K562 (cell line): ENCODE data around the gene PDIA4. TPM values are rescaled to one million over a fixed set of nuclear protein-coding genes. Genes with fewer than 3 reads are reported as not detected.

Experiments
- AFF4 ChIP-seq: sonication (generic); formaldehyde crosslinking; IDR thresholded peaks from 2 replicates; pipeline ENCODE4 v1.8.0; 2023; ENCODE audit warnings: mild to moderate bottlenecking, missing genetic modification reagents
- ARID2 ChIP-seq: fragments of 450-650 bp; IDR thresholded peaks from 2 replicates; pipeline ENCODE4 v1.6.1; 2017; ENCODE audit warnings: antibody characterized with exemption, mild to moderate bottlenecking
- FIP1L1 ChIP-seq: fragments of 200-400 bp; formaldehyde crosslinking; IDR thresholded peaks from 2 replicates; pipeline ENCODE4 v1.6.1; 2018; ENCODE audit warnings: mild to moderate bottlenecking, low read depth, low read length; ENCODE audit not compliant: poor library complexity, severe bottlenecking
- GTF2F1 ChIP-seq: IDR thresholded peaks from 2 replicates; pipeline ENCODE4 v1.6.1; 2011; ENCODE audit warnings: low read depth, low read length, improper control_type of control experiment
- HES1 ChIP-seq: fragments of 450-650 bp; IDR thresholded peaks from 2 replicates; pipeline ENCODE4 v1.6.1; 2016; ENCODE audit warnings: low read depth, mild to moderate bottlenecking, moderate library complexity
- KDM4B ChIP-seq, 2 experiments: fragments of 450-650 bp in 1 of 2; sonication (generic) in 1 of 2; IDR thresholded peaks; 2 replicates each; pipeline ENCODE4 v1.6.1; 2016 to 2017; ENCODE audit warnings: borderline replicate concordance in 2 of 2, antibody characterized with exemption in 1 of 2, low read depth in 1 of 2, mild to moderate bottlenecking in 1 of 2
- MCM3 ChIP-seq: fragments of 450-650 bp; IDR thresholded peaks from 2 replicates; pipeline ENCODE4 v1.6.1; 2016
- MCM7 ChIP-seq, 2 experiments: fragments of 450-650 bp; IDR thresholded peaks; 2 replicates each; pipeline ENCODE4 v1.6.1; 2016 to 2018
- MIER1 ChIP-seq: fragments of 450-650 bp; IDR thresholded peaks from 2 replicates; pipeline ENCODE4 v1.6.1; 2016; ENCODE audit warnings: antibody characterized with exemption, mild to moderate bottlenecking, low read depth
- NCOA1 ChIP-seq: fragments of 450-650 bp; IDR thresholded peaks from 2 replicates; pipeline ENCODE4 v1.6.1; 2016; ENCODE audit warnings: low read depth
- NCOA2 ChIP-seq, 2 experiments: fragments of 450-650 bp; IDR thresholded peaks; 2 replicates each; pipeline ENCODE4 v1.6.1; 2018; ENCODE audit warnings: mild to moderate bottlenecking in 2 of 2, moderate library complexity in 1 of 2; ENCODE audit not compliant: partially characterized antibody in 2 of 2
- NCOA4 ChIP-seq: fragments of 450-650 bp; IDR thresholded peaks from 2 replicates; pipeline ENCODE4 v1.6.1; 2018; ENCODE audit warnings: mild to moderate bottlenecking; ENCODE audit not compliant: partially characterized antibody
- PRDM10 ChIP-seq: fragments of 450-650 bp; IDR thresholded peaks from 2 replicates; pipeline ENCODE4 v1.6.1; 2018; ENCODE audit not compliant: partially characterized antibody
- PURB ChIP-seq: sonication (generic); formaldehyde crosslinking; IDR thresholded peaks from 2 replicates; pipeline ENCODE4 v1.9.0; 2021; ENCODE audit warnings: low read depth, mild to moderate bottlenecking, missing genetic modification reagents
- RBM15 ChIP-seq: fragments of 200-400 bp; formaldehyde crosslinking; IDR thresholded peaks from 2 replicates; pipeline ENCODE4 v1.6.1; 2018; ENCODE audit warnings: mild to moderate bottlenecking, low read length, moderate library complexity; ENCODE audit not compliant: insufficient read depth
- RFX1 ChIP-seq: fragments of 450-650 bp; IDR thresholded peaks from 2 replicates; pipeline ENCODE4 v1.6.1; 2016; ENCODE audit warnings: mild to moderate bottlenecking, moderate library complexity
- RNF2 ChIP-seq: sonication (generic); IDR thresholded peaks from 2 replicates; pipeline ENCODE4 v1.6.1; 2016
- SMARCC2 ChIP-seq: fragments of 450-650 bp; IDR thresholded peaks from 2 replicates; pipeline ENCODE4 v1.6.1; 2017; ENCODE audit warnings: antibody characterized with exemption, moderate library complexity, mild to moderate bottlenecking, low read depth
- TAF15 ChIP-seq: fragments of 200-400 bp; formaldehyde crosslinking; IDR thresholded peaks from 2 replicates; pipeline ENCODE4 v1.6.1; 2017; ENCODE audit warnings: mild to moderate bottlenecking, low read depth, low read length, moderate library complexity
- TEAD1 ChIP-seq, 2 experiments: fragments of 450-650 bp in 1 of 2; sonication (generic) in 1 of 2; formaldehyde crosslinking; IDR thresholded peaks; 2 replicates each; pipeline versions ENCODE4 v1.4.0 to v1.8.0; 2020 to 2022; ENCODE audit warnings: mild to moderate bottlenecking in 2 of 2, missing genetic modification reagents in 1 of 2
- ZC3H8 ChIP-seq: fragments of 450-650 bp; IDR thresholded peaks from 2 replicates; pipeline ENCODE4 v1.6.1; 2017
- ZNF431 ChIP-seq: sonication (generic); formaldehyde crosslinking; IDR thresholded peaks from 2 replicates; pipeline ENCODE4 v1.8.0; 2022; ENCODE audit warnings: mild to moderate bottlenecking, missing genetic modification reagents
- ZNF445 ChIP-seq: fragments of 250-450 bp; sonication (Bioruptor Pico); IDR thresholded peaks from 2 replicates; pipeline ENCODE4 v1.4.0; 2020; ENCODE audit warnings: low read depth, mild to moderate bottlenecking, moderate library complexity
- polyA plus RNA-seq, 8 experiments: library from polyadenylated mRNA; depleted of rRNA in 4 of 8; stranded (reverse) in 5 of 8; unstranded in 3 of 8; fragments of >200 nt; fragmentation: Nextera tagmentation in 2 of 8; fragmentation: Illumina TruSeq in 1 of 8; extraction: Ambion mirVana in 2 of 8; extraction: Trizol in 1 of 8; gene quantifications; 2 replicates each; pipeline versions ENCODE4 v1.2.1 to v1.2.3, GENCODE V29; 2011 to 2014; ENCODE audit warnings: inconsistent platforms in 1 of 8, missing spikeins in 1 of 8
- total RNA-seq, 7 experiments: library from RNA; depleted of rRNA in 6 of 7; stranded (reverse); fragments of >200 nt in 6 of 7; fragmentation: Illumina TruSeq in 2 of 7; extraction: Trizol in 2 of 7; gene quantifications; 2 replicates each; pipeline versions ENCODE4 v1.2.1 to v1.2.3, GENCODE V29; 2011 to 2021; ENCODE audit warnings: low replicate concordance in 1 of 7

PDIA4 gene
- total and polyA plus RNA-seq, 9 of the 15 experiments (the other 6 are each of a cell fraction or from before 2014, with no cell fraction given): 9.1 to 175 (median 146) TPM

- TF ChIP-seq AFF4 (CRISPR knock-in tag) (no peak), NCOA1 (0 out of 2 replicates have a peak, but pooled peaks have one; percentile 18), MCM7 (IDR thresholded peaks at IDR 0.05) (peak in 1 of 2 experiments; percentile 57; a peak in 1 of 4 replicates), RNF2 (no peak), KDM4B (IDR thresholded peaks at IDR 0.05; ENCODE audit: borderline replicate concordance in 2 of 2, low read depth in 1 of 2) (no peak), ZC3H8 (no peak), GTF2F1 (no peak), PURB (CRISPR knock-in tag) (no peak), TAF15 (no peak), ZNF445 (CRISPR knock-in tag) (no peak), RBM15 (no peak), RFX1 (no peak), NCOA4 (no peak), HES1 (no peak), PRDM10 (peak; percentile 13), MIER1 (no peak), TEAD1 (CRISPR knock-in tag; IDR thresholded peaks at IDR 0.05) (0 out of 4 replicates have a peak, but pooled peaks of 1 of the 2 experiments have one; percentile 34), NCOA2 (IDR thresholded peaks at IDR 0.05; ENCODE audit: partially characterized antibody in 2 of 2) (no peak), MCM3 (no peak), ZNF431 (CRISPR knock-in tag) (no peak), SMARCC2 (no peak), FIP1L1 (no peak), ARID2 (no peak)
Observed at GRCh38 chr7:148962440-148962822, 65.9 kb downstream of the PDIA4 start (continued).
